GM19351 (cell line): ENCODE results near the gene SEC63.
A peak's percentile ranks its signal among the peaks of the same experiment; 100 is the strongest.
"Not testable (repeated sequence)": the region's sequence is repeated elsewhere in the genome, so short reads cannot be mapped to it uniquely, and the experiment has no call there.

Experiments
- ATAC-seq: cut with Tn5 transposase; IDR thresholded peaks from one replicate; pipeline ENCODE4 v1.9.1; 2021; ENCODE audit warnings: mild to moderate bottlenecking, moderate library complexity; ENCODE audit not compliant: unreplicated experiment

Gene SEC63

DNA sequence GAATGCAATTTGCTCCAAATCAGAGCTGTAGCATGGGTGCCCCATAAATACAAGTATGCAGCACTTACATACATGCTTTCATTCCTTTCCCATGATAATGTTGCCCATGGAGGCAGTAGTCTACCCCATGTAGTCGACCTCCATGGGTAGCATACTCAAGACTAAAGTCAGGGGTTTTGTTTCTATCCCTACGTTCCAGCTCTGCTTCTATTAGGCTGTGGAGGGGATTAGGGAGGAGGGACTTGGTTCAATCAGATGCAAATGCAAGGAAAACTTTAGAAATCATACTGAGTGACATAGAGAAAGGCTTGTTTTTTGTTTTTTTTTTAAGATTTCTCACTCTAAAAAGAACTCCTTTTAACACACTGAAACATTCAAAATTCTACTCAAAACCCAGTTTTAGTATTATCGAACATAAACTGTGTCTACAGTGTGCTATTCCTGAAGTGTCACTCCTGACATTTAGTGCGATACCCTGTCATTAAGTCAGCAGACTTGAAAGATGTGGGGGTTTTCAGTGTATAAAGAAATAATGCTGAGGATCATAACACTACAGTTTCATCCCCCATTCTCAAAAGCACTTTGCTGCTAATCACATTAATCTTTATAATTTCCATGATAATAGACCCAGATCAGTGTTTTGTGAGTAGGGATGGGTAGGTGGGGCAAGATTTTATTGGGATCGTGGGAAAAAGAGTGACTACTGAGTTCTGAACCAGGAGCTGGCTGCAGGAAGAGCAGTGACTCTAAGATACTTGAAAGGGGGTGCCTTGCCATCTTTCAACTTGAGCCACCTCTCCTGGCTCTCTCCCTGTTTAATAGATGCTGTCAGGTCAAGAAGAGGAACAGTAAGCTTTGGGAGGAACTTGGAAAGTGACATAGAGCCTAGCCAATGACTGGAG is 93.5 kb downstream of the SEC63 start:
- no peak for ATAC-seq

DNA sequence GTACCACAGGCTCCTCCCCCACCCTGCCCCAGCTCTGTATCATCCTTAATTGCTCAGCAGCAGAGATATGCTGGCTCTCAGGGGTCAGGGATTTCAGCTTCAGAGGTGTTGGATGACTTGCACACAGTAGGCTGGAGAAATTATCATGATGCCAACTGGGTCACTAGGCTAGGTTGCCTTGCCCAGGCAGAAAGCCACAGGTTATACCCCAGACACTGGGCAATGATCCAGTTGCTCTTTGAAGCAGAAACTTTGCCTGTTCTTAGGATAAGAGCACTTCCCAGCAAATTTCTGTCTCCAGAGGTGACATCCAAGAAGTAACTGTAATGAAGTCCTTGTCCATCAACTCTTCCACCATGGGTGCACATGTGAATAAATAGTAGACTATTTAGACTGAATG is 95.6 kb downstream of the SEC63 start:
- no peak for ATAC-seq

DNA sequence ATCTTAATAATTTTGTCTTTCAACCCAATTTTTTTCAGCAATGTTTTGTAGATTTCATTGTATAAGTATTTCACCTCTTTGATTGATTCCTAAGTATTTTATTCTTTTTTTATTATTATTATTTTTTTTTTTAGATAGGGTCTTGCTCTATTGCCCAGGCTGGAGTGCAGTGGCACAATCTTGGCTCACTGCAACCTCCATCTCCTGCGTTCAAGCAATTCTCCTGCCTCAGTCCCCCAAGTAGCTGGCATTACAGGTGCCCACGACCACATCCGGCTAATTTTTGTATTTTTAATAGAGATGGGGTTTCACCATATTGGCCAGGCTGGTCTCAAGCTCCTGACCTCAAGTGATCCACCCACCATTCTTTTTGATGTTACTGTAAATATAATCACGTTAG is 97.0 kb downstream of the SEC63 start:
- ATAC-seq = not testable (repeated sequence)

- ATAC-seq = not testable (repeated sequence)
Observed at GRCh38 chr6:107860144-107860543, 97.9 kb downstream of the SEC63 start.

DNA sequence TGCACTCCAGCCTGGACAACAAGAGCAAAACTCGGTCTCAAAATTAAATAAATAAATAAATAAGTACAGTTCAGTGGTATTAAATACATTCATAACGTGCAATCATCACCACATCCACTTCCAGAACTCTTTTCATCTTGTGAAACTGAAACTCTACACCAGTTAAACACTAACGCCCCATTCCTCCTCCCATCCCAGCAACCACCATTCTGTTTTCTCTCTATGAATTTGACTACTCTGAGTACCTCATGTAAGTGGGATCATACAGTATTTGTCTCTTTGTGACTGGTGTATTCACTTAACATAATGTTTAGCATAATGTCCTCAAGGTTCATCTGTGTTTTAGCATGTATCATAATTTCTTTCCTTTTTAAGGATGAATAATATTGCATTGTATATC is 104.8 kb downstream of the SEC63 start:
- ATAC-seq = no peak

- no peak for ATAC-seq
Observed at GRCh38 chr6:107849325-107849724, 108.7 kb downstream of the SEC63 start.

DNA sequence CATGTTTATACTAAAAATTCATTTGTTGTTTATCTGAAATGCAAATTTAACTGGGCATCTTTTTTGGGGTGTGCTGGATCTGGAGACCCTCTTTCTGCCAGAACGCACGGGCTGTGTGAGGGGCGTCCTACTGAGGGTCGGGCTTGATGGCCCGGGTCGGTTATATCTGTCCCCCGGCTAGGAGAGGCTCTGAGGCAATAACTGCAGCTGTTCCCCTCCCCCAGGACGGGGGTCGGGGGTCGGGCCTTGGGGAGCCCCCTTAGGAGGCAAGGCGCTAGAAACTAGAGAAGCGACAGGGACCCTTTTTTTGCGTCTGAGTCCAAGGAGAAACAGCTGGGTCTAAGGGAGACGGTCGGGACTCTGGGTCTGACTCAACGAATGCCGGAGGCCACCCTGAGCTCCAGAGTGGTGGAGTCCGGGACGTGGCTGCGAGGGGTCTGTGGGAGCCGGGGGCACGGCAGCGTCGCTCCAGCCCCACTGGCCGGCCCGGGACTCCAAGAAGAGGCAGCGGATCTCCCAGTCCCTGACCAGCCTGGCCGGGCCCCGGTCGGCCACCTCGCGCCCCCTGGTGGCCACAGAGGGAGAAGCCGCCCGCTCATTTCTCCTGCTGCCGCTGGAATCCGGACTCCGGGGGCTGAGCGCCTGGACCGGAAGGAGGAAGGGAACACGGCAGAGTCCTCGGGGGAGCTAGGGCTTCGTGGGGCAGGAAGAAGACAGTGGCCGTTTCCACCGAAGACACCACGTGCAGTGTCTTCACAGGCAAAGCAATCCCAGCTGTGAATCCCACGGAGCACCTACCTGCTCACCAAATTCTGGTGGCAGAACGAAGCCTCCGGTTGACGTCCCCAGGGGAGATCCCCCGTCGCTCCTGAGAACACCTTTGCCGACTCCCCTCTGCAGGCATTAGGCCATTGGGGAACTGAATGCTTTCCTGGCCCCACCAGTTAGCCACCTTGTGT is 109.9 kb downstream of the SEC63 start:
- peak; percentile 77 for ATAC-seq

DNA sequence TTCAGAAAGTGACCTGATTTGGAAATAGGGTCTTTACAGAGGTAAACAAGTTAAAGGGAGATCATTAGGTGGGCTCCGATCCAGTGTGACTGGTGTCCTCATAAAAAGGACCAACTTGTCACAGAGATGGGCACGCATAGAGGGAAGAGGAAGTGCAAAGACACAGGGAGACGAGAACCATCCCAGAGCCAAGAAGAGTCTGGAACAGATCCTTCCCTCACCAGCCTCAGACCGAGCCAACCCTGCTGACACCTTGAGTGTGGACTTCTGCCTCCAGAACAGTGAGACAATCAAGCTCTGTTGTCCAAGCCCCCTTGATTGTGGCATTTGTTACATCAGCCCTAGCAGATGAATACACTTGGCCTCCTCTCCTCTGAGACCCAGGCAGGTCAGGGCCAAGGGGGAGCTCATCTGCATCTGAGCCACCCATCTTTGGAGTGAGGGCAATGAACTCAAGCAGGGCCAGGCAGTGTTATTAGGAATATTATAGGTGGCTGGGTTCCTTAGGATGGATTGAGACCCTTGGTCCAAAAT is 111.7 kb downstream of the SEC63 start:
- no peak for ATAC-seq

GRCh38 chr6:107845777-107846176 is 112.2 kb downstream of the SEC63 start:
- ATAC-seq = no peak

DNA sequence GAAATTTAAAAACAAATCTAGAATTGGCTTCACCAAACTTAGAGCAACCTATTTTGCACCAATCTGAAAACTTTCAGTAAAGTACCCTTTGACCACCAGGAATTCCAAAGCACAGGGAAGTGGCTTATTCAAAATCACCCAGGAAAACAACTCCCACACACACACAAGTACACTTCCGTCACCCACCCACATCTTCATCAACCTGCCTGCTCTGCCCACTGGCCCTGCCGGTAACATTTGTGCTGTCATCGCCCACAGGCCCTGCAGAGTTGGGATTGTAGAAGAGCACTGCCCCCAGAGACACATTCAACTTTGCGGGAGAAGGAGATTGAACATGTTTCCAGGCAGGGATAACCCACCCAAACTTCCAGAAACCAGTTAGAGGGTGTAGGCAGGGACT is 114.6 kb downstream of the SEC63 start:
- ATAC-seq = no peak

DNA sequence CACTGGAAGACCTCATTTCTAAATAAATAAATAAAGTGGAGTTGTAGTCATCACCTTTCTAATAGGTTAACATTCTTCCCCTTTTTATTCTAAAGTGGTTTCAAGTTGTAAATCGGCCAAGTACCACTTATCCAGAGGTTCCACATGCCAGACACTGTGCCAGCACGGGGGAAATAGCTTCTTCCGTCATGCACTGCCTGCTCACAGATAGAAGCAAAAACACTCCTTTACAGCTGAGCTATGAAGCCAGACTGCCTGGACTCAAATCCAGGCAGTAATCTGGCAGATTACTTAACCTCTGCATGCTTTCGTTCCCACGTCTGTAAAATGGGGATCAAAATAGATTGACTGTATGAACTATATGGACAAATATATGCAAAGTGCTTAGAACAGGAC is 116.7 kb downstream of the SEC63 start:
- ATAC-seq = no peak

DNA sequence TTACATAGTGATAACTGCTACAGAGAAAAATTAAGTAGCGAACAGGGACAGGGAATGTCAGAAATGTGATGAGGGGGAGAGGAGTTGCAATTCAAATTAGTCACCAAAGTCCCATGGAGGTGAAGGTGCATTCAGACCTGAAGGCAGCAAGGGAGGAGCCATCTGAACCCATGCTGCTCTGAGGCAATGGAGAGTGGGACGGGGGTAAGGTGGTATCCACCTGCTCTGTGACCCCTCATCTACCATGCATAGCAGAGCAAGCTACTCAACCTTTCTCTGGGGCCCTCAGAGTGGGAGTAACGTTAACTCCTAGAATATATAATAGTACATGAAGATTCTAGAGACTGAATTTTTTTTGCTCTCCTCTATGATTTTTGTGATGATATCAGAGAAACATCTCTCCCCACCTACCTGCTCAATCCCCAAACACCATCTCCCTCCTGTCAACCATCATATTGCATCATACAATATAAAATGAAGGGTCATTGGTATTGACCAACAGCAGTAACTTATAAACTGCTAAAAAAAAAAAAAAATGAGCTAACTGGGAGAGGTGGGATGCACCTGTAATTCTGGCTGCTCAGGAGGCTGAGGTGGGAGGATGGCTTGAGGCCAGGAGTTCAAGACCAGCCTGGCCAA is 117.3 kb downstream of the SEC63 start:
- no peak for ATAC-seq

- no peak for ATAC-seq
Observed at GRCh38 chr6:107833136-107833535, 124.9 kb downstream of the SEC63 start.

GRCh38 chr6:107832151-107833056 is 125.6 kb downstream of the SEC63 start:
- no peak for ATAC-seq

DNA sequence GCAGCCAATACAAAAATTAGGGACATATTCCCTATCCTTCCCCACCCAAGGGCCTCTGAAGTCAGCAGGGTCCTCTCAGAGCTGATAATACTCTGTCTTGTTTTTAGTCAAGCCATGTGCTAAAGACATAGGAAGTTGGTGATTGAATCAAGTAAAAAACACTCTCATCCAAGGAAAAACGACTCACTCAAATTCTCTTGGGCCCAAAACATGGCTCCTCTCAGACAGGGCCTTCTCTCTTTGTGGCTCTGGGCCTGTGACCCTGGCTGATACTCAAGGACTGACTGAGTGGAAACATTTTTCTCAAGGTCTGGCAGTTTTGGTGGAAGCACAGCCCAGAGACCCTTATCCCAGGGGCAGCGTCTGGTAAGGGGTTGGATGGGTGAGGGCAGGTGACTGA is 127.9 kb downstream of the SEC63 start:
- no peak for ATAC-seq

- no peak for ATAC-seq
Observed at GRCh38 chr6:107827541-107827940, 130.5 kb downstream of the SEC63 start.

GRCh38 chr6:107823047-107823557 is 134.9 kb downstream of the SEC63 start:
- no peak for ATAC-seq

DNA sequence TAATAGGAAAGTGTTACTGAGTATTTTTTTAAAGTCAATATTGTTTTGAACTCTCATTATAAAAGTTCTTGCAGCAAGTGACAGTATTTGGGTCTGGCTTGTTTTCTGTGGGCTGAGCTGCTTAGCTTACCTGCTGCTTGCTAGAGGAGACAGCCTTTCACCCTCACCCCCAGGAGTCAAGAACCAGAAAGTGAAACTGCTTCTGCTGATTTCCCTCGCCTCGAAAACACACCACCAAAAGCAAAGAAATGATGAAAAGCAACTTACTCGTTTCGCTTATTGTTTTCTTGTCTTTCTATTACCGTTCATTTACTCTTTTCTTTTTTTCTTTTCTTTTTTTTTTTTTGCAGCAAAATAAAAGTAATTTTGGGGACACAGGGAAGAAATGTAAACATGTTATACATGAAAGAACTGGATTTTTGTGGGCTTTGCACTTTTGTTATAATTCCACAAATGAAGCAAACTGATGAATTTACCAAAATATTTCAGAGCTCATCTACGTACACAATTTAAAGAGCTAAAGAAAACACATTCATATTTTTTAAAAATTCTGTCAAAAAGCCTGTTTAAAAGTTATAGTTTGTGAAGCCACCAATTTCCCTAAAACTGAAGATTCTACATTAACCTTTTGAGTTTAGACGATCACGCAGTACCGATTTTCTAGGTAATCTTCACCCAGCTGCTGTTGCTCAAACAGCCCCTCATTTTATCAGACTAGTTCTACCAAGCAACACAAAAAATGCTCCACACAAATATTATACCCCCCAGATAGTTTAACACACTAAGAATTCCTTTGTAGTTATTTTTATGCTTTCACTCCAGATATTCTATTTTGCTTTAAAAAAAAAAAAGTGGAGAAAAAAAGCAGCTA is 135.6 kb downstream of the SEC63 start:
- peak; percentile 65 for ATAC-seq

DNA sequence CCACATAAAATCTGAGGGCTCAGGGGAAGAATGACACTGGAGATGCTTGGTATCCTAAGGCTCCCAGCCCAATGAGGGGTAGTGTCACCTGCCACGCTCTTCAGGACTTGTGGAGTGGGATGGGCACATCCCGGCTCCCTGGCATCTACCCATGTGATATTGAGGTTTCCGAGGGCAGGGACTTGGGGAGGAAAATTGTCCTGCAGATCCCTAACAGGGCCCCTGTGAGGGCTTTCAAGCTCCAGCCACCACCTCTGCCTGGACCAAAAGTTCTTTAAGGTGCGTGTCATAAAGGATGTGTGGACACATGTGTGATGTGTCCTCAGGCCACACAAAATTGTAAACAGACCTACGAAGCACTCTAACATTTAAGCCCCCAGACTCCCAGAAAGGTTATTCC is 136.4 kb downstream of the SEC63 start:
- no peak for ATAC-seq
